ENCODE measurements around the gene YAF2.

GRCh38 chr12:42273706-42274105 lies 35.7 kb upstream of the YAF2 start:
- TF ChIP-seq POLR2A (IDR thresholded peaks at IDR 0.05), result no peak
- TF ChIP-seq CTCF (IDR thresholded peaks at IDR 0.05), result no peak

Measured in right lobe of liver (tissue), 4 donors.